GM06990 (cell line): ENCODE measurements around the gene KRT3.

Source experiments
- DNase-seq: peaks from one replicate; pipeline ENCODE4 v3.0.0-alpha.2; 2011; ENCODE audit not compliant: insufficient read length; ENCODE audit errors: extremely low read depth
- H3K27me3 ChIP-seq: replicated peaks from 2 replicates; pipeline ENCODE4 v1.6.0; 2011; ENCODE audit warnings: low read length; ENCODE audit not compliant: control insufficient read depth, insufficient read depth
- H3K36me3 ChIP-seq: 2 replicates; pipeline ENCODE4 v1.5.1; 2011; ENCODE audit warnings: low read length; ENCODE audit not compliant: control insufficient read depth, insufficient read depth
- H3K4me3 ChIP-seq: replicated peaks from 2 replicates; pipeline ENCODE4 v1.5.1; 2011; ENCODE audit warnings: low read depth, mild to moderate bottlenecking, control low read depth, low read length
- TF ChIP-seq, protein P1 (sequence below): IDR thresholded peaks from 2 replicates; pipeline ENCODE4 v1.5.1; 2011; ENCODE audit warnings: low read length, control low read depth, mild to moderate bottlenecking, inconsistent platforms; ENCODE audit not compliant: insufficient read depth, poor library complexity, severe bottlenecking

Gene KRT3

DNA sequence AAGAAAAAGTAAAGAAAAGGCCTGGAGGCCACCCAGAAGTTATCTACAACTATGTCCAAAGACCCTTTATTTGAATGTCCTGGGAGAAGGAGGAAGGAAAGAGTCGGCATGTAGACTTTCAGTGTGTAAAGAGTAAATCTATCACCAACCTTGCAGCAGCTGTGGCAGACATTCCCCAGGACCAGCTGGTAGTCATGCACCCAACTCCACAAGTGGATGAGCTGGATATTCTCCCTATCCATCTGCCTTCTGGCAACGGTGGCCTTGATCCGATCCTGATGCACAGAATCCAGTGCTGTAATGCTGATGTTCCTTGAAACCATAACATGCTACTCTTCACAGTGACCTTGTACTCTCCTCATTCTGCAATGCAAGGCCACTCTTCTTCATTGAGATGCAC lies 46.1 kb downstream of the KRT3 start:
- TF ChIP-seq, protein P1, sequence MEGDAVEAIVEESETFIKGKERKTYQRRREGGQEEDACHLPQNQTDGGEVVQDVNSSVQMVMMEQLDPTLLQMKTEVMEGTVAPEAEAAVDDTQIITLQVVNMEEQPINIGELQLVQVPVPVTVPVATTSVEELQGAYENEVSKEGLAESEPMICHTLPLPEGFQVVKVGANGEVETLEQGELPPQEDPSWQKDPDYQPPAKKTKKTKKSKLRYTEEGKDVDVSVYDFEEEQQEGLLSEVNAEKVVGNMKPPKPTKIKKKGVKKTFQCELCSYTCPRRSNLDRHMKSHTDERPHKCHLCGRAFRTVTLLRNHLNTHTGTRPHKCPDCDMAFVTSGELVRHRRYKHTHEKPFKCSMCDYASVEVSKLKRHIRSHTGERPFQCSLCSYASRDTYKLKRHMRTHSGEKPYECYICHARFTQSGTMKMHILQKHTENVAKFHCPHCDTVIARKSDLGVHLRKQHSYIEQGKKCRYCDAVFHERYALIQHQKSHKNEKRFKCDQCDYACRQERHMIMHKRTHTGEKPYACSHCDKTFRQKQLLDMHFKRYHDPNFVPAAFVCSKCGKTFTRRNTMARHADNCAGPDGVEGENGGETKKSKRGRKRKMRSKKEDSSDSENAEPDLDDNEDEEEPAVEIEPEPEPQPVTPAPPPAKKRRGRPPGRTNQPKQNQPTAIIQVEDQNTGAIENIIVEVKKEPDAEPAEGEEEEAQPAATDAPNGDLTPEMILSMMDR: no peak
- Histone ChIP-seq H3K36me3 (no peaks in the 10 kb centered on the region), H3K4me3 (no peak overlapping the region), H3K27me3 (no peaks in the 10 kb centered on the region)
- no peak for DNase-seq

DNA sequence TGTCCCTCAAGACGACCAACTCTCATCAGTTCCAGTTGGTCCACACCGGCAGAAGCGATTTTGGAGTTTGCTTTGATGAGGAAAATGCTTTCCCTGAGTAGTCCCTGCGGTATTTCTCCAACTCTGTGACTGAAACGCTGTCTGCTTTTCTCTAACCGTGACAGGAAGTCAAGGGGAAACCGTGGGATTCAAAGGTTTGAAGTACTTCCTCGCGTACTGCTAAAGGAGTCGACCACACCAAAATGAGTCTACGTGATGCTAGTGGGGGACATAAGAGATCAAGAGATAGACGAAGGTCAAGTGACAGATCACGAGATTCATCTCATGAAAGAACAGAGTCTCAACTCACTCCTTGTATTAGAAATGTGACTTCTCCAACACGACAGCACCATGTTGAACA lies 47.3 kb downstream of the KRT3 start:
- no peak overlapping the region for H3K4me3 ChIP-seq
- no peaks in the 10 kb centered on the region for H3K36me3 ChIP-seq
- TF ChIP-seq, protein P1: no peak
- H3K27me3 ChIP-seq: no peaks in the 10 kb centered on the region
- DNase-seq: no peak

DNA sequence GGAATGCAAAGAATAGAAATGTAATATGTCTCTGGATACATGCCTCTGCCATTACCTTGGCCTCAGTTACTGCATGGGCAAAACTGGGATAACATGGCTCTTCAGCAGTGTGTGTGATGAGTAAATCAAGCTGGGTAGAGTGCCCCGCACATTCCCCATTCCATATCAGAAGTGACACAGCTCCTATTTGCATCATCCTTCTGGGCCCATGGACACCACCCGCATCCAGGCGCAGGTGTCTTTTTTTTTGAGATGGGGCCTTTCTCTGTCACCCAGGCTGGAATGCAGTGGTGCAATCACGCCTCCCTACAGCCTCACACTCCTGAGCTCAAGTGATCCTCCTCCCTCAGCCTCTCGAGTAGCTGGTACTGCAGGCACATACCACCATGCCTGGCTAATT lies 50.4 kb downstream of the KRT3 start:
- Histone ChIP-seq H3K36me3 (no peaks in the 10 kb centered on the region), H3K4me3 (no peak overlapping the region), H3K27me3 (no peaks in the 10 kb centered on the region)
- no peak for DNase-seq
- TF ChIP-seq, protein P1: no peak

DNA sequence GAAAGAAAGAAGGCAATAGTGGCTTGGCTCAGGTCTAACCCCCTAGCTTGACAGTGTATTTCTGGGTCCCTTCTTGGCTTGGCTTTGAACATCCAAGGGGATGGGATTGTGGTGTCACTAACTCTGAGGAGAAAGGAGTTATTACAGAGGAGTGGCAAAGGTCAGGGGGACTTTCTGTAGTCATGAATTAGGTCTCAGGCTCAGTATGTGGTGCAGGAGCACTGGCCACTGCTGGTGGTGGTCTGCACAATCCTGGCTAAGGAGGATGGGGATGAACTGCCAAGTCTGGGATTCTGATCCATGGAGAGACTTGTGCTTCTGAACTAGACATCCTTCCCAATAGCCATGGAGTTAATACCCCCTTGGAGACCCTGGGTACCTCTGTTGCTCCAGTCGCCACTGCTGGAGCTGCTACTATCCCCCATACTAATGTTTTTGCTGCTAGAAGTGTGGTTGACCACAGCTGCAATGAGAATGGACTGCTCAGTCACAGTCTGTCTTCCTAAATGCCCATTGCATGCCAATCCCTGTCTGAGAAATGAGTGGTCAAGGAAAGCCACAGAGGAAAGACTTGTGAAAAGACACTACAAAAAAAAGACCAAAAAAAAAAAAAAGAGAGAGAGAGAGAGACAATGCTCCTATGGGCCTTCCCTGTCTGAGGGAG lies 51.3 kb downstream of the KRT3 start:
- Histone ChIP-seq H3K36me3 (no peaks in the 10 kb centered on the region), H3K4me3 (no peak overlapping the region), H3K27me3 (no peaks in the 10 kb centered on the region)
- TF ChIP-seq, protein P1: no peak
- DNase-seq: no peak

DNA sequence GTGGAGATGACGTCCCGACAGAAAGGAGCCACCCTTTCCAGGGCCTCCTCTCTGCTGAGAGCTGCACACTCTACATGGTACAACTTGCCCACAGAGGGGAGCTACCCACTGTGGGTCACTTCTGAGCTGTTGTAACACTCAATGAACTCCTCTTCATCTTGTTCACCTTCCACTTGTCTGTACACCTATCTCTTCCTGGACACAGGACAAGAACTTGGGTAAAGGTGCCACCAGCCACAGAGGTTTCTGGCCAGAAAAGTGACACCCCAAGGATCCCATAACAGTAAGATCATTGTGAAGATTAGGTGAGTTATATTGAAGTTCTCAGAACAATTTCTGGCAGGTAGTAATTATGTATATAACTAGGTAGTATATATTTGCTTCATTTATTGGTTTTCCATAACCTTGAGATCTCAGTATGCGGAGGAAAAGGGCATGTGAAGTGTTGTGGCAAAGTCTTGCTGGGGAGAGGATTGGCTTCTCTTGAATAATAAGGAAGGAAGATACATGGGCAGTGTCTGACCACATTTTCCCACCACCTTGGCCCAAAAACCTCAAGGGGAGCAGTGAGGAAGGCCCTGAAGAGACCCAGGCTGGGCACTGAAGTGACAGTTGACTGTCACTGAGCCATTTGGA lies 53.0 kb downstream of the KRT3 start:
- Histone ChIP-seq H3K36me3 (no peaks in the 10 kb centered on the region), H3K27me3 (no peaks in the 10 kb centered on the region), H3K4me3 (no peak overlapping the region)
- TF ChIP-seq, protein P1: no peak
- no peak for DNase-seq
